Activated CD4-positive, alpha-beta T cell treated with anti-CD3 and anti-CD28 coated beads, Interleukin-2, amount 50 U/mL, for 48 hours (primary cell): Measurements from ENCODE around the gene TAP2.
A peak's percentile ranks its signal among the peaks of the same experiment; 100 is the strongest.
"Not testable (repeated sequence)": the region's sequence is repeated elsewhere in the genome, so short reads cannot be mapped to it uniquely, and the experiment has no call there.

ENCODE experiments used
- DNase-seq, 2 experiments: peaks; one replicate each; pipeline ENCODE4 v3.0.0-alpha.2; 2020

Gene TAP2

DNA sequence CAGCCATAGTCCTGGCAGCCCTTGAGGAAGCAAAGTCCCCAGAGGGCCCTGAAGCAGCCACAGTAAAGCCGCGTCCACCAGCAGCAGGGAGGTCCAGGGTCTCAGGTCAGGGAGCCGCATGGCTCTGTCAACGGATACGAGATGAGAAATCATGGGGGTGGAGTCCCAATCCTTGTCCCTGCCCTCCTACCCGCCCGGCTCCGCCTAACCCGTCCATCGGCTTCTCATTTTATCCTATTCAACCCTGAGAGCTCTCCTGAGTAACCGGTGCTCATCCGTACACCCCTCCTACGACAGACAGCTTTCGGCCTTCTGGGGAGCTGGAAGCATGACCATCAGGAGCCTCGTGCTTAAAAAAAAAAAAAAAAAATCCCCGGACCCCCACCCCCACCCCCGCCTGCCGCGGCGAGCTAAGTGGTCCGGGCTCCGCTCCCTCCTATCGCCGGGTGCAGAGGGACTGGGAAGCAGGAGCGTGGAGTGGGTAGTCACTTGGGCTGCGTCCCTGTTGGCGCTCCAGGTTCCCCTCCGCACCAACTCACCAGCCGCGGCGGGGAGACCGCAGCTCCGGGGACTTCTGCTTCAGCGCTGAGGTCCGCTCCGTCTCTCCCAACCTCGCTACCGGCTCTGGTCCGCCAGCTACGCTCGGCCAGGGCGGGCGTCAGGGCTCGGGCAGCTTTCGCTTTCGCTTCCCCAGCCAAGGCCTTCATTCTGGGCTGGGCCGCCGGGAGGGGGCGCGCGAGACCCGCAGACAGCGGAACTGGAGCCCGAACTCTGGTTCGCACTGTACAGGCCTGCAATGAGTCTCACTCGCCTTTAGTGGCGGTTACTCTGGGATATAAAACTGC is at the start of gene TAP2:
TAP2 (minus strand) TSS at position 626 of the 845 bp plus-strand sequence; CDS start at position 120, 506 bp downstream.
- DNase-seq: peak; percentile 98

DNA sequence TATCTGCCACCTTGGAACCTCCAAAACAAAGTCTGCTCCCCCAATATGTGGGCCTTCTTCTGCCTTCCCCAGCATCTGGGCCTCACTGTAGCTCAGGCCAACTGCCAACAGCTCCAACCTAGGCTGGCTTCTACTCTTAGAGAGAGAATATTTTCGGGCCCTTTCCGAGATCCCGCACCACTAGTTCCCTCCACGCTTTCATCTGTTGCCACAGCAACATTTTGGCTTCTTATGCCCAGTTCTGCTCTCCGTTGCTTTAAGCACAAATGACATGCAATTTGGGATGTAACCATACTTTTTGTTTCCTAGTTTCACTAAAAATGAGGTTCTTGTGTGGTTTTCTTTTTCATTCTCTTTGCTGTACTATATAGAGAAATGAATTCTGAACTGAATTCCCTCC is 49.1 kb upstream of the TAP2 start:
- DNase-seq: no peak

DNA sequence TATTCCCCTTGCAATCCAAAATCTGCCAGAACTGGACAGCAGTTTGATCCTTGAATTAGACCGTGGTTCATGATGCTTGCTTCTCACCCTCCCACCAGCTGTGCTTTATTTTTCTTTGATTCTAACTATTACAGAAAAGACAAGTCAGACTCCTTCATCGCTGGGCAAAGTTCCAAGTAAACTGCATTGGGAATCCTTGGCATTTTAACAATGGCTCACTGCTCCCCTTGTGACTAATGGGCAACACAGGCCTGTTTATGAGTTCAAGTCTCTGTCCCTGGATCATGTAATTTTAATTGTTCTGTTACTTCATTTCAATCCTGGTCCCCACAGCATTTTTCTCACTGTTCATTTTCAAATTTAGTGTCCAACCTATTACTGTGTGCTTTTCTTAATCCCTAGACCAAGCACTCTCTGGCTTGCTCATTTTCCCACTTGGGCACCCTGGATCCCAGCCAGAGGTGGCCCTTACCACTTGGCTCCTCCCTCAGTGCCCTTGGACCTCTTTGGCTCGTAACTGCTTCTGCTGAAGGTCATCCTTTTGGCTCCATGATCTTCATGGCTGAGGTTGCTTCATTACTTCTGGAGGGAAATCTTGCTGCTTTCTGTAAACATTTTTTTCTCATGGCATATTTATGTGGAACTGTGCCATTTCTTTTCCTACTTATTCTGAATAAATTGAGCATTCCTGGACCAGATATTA is 48.3 kb upstream of the TAP2 start:
- DNase-seq: no peak

DNA sequence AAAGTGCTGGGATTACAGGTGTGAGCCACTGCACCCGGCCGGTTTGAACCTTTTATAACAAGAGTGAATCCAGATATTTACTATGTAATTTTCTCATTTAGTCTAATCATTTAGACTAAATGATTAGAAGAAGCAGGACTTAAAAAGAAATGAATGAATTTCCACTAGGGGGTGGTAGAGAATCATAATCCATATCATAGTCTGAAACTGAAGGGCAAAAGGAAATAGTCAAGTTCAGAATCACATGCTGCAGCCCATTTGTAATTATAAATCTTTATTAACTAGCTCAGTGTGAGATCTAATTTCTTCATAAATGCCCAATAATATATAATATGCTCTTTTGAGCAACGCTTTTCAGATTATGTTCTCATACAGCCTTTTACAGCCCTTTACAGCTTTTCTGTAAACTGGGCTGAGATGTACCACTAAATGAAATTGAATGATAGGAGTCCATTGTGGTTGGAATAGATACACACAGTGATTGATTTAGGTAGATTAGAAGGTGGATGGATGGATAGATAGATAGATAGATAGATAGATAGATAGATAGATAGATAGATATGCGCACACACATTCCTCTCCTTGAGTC is 47.3 kb upstream of the TAP2 start:
- DNase-seq: no peak

DNA sequence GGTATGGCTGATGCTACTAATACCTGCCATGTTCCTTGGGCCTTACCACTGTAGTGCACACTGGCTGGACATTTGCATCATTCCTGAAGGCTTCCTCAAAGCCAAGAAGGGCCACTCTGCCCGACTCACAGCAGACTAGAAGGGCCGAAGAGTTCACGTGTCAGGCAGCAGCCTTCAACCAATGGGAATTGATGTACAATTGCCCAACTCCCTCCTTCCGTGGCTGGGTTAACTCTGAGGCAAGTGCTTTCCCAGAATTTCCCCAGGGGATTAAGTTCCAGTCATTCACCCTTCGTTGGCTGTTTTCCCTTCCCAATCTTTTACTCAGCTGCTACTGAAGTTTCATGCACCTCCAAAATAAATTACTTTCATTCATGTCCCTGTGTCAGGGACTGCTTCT is 45.2 kb upstream of the TAP2 start:
- no peak for DNase-seq

DNA sequence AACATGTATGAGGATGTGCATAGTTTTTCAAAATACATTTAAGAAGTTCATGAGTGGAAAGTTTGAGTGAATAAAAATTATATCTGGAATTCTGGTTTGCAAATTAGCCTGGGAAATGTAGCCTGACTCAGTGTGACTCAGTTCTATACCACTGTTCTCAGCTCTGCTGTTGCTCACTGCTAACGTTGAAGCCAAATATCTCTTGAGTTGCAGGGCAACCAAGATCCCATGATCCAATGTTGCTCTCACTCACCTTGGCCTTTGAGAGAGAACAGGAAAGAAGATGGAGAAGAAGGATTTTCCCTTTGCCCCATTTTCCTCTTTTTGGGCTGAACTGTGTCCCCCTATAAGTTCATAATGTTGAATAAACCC is 44.3 kb upstream of the TAP2 start:
- no peak for DNase-seq

DNA sequence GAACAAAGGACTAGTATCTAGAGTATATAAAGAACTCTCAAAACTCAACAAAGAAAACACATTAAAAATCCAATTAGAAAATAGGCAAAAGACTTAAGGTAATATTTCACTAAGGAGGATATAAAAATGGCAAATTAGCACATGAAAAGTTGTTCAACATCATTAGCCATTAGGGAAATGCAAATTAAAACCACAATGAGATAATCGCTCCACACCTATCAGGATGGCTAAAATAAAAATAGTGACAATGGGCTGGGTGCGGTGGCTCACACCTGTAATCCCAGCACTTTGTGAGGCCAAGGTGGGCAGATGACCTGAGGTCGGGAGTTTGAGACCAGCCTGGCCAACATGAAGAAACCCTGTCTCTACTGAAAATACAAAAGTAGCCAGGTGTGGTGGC is 42.4 kb upstream of the TAP2 start:
- not testable (repeated sequence) for DNase-seq

DNA sequence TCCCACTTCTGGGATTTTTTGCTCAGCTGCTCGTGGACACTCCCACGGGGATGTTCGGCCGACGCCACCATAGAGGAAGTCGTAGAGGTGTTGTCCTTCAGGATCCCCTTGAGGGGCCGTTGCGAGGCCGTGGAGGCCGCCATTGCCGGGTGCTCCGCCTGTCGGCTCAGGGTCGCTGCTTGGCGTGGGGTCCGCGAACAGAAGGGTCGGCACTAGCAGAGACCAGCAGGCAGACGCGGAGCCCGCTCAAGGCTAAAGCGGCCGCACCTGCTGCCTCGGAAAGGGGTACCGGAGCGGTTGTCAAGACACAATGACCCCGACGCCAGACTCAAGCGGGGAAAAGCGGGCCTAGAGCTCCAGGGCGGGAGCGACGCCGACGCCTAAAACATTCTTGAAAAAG is 41.2 kb upstream of the TAP2 start:
- no peak for DNase-seq

DNA sequence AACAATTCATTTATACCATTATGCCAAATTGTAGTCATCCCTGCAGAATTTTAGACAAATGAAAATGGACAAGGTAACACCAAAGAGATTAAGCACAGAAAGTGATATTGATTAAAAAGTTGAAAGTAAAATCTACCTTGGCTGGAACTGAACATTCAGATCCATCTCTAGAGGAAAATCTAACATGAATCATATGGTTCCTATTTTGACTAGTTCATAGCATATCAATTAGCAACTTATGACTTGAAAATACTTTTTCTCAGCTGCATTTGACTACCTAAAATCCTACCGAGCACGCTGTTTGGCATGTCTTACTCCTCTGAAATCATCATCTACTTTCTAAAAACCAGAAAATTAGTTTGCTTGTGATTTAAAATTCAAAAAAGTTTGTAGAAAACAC is 38.1 kb upstream of the TAP2 start:
- no peak for DNase-seq

DNA sequence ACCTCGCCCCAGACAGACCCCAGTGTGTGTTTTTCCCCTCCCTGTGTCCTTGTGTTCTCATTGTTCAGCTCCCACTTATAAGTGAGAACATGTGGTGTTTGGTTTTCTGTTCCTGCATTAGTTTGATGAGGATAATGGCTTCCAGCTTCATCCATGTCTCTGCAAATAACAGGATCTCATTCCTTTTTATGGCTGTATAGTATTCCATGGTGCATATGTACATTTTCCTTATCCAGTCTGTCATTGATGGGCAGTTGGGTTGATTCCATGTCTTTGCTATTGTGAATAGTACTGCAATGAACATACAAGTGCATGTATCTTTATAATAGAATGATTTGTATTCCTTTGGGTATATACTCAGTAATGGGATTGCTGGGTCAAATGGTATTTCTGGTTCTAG is 35.4 kb upstream of the TAP2 start:
- DNase-seq: not testable (repeated sequence)

DNA sequence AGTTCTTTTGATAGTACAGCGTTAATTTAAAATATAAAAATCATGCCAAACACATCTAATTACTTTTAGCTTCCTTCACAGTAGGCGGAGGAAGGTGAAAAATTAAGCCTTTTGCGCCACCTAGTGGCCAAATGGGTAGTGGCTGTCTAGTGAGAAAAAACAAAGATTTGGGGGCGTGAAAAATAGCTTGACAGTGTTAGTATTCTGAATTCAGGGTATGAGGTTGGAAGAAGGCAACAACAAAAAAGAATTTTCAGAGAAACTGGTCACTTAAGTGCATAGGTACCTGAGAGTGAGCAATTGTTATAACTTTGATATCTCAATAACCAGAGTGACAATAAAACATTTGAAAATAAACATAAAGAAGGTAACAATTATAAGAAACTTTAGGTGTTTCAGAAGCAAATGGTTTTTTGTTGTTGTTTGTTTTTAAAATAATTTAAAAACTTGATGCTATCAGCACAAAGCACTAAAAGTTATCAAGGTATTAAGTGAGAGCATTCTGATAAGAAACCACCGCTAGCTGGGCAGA is 29.8 kb upstream of the TAP2 start:
- peak; percentile 90 to 92 for DNase-seq

DNA sequence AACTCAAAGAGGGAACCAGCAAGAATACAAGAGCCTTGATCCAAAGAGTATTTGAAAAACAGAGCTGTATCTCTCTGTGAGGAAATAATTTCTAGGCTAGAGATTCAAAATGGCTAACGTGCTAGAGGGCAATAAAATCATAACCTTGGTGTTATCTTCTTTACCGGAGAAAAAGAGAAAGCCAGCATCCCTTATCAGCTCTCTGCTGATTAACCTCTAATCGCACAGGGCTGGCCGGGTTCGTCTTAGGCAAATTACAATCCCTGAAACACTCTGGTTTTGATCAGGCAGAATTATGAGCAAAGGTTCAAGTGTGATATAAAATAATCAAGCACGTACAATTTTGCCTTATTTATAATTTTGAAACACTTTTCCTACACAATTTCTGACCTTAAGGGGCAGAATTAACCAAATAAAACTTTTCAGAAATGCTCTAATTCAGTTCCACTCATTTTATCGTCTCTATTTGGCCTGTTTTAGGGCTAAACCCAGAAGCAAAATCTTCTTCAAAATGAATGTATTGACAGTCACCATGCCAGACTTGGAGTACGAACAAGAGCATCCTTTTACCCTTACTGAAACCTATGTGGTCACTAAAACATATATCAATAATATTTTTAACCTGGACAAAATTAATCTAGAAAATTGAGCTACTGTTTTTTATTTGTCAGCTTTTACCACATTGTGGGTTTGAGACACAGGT is 29.2 kb upstream of the TAP2 start:
- no peak for DNase-seq

DNA sequence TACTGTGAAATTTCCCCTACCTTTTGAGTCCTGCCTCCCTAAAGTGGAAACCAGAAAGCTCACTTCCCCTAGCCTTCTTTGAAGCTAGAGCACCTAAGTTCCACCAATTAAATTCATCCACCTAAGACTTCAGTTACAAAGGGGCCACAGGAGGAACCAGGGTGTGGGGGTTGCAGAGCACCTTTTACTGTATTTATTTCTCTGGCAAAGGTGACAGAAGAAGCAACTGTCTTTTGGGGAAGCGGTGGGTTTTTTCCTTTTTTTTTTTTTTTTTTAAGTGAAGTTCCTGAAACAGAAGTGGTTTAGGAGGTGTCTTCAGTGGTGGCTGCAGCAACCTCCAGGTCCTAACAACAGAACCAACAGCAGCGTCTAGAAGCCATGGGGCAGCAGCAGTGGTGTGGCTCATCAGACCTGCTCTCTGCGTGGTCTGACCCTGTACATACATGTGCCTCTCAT is 28.5 kb upstream of the TAP2 start:
- no peak for DNase-seq

DNA sequence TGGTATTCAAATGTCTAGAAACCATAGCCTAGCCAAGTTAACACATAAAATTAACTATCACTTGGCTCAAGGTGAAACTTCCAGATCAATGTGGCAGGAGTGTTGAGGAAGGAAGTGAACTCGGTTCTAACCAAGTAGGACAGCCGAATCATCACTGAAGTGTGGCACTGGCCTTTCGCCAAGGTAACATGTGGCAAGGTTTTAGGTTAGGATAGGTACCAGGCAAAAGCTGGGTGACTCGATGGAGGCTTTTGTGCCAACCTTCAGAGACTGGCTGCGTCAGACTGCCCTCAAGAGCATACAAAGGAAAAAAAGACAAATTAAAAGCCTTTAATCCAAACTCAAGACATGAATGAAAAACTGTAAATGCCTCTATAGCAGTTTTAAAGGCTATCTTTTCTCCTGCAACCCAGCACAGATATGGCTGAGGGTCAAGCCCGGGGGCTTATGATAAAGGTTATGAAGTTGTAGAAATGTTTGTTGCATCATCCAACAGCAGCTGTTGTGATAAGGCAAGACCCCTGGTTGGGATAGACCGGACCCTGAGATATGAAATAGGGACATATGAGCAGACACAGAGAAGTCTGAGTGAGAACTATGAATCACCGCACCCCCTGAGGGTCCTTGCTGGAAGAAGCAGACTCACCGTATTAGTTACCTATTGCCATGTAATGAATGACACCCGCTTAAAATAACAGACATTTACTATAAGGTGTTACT is 27.3 kb upstream of the TAP2 start:
- DNase-seq: no peak

DNA sequence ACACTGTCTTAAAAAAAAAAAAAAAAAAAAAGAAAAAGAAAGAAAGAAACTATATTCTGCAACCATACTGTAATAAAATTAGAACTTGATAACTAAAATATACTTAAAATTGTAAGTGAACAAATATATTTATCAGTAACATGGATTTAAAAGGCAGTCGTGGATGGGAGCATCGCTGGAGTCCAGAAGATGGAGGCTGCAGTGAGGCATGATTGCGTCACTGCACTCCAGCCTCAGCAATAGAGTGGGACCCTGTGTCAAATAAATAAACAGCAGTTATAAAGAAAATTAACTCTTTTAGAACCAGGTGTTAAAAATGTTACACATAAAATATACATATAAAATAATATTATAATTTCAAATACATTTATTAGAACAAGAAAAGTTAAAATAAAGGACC is 24.2 kb upstream of the TAP2 start:
- DNase-seq: no peak

DNA sequence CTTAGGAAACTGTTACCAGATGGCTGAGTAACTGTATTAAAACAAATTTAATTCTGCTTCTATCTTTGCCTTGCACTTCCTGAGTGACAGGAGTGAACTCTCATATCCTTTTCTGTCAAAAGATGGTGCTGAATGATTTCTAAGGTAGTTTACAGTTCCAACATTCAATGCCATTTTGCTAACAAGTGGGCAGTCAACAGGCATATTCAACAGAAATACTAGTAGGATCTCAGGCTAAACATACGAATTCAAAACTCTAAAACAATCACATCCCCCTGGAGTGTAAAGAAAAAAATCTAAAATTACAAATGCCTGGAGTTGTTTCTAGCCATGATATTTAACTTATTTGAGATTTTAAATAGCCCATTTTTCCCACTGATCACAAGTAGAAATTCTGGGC is 22.1 kb upstream of the TAP2 start:
- DNase-seq: no peak

DNA sequence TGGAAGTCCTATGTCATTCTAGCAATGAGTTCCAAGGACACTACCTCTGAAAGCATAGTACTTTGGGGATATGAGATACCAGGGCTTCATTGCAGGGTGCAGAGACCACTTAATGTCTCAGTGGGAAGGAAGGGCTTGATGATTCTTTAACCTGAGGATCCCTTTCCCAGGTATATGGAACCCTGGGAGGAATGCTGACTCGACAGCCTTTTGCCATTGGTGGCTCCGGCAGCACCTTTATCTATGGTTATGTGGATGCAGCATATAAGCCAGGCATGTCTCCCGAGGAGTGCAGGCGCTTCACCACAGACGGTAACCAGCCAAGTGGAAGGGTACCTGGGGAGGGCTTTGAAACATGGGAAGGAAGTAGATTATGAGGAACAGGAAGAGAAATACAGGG is 19.7 kb upstream of the TAP2 start:
- DNase-seq: no peak

DNA sequence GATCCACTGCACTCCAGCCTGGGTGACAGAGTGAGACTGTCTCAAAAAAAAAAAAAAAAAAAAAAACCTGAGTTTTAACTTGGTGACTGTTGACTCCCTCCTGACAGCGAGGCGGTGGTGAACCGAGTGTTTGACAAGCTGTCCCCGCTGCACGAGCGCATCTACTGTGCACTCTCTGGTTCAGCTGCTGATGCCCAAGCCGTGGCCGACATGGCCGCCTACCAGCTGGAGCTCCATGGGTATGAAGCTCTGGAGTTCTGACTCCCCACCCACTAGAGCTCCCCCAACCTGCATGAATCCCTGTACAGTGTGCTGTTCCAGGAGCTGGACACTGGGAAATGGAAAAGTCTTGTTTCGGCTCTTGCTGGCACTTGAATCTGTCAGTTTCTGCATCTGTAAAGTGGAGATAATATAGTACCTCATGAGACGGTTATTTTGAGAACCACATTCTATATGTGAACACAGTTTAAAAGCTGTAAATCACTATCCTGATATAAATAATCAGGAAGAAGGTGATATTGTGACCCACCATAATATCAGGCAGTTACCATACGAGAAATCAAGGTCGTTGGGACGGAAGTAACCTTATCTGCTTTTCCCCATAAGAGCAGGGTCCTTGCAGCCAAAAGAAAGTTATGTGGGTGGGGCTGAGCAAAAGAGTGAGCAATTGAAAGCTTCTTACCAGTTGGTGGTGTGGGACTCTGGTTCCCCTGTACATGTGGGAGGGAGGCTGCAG is 18.8 kb upstream of the TAP2 start:
- DNase-seq: no peak

DNA sequence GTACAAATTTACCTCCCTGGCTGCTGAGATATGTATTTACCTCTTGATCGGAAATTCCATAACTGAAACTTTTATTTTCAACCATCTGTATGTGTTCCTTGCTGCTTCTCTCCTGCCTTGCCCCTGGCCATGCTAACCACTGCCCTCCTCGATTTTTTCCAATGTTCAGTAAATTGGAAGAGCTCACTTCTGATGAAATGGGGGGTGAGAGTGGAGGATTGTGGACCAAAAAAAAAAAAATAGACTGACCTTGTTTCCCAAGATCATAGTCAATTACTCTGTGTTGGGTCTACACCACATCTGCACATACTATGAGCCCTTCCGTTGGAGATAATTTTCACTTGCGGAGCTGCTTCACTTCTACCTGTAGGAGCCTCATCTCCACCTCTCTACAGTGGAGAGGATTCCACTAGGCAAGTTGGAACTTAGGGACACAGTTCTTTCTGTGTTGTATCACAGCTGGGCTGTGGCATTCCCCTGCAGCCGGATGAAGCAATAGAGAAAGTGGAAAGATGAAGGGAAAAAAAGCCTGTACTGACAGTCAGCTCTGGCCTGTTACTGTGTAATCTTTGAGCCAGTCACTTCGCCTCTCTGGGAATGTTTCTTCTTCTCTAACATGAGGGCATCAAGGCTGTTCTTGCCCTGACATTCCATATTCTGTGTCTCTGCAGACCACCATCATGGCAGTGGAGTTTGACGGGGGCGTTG is 17.1 kb upstream of the TAP2 start:
- DNase-seq: no peak

DNA sequence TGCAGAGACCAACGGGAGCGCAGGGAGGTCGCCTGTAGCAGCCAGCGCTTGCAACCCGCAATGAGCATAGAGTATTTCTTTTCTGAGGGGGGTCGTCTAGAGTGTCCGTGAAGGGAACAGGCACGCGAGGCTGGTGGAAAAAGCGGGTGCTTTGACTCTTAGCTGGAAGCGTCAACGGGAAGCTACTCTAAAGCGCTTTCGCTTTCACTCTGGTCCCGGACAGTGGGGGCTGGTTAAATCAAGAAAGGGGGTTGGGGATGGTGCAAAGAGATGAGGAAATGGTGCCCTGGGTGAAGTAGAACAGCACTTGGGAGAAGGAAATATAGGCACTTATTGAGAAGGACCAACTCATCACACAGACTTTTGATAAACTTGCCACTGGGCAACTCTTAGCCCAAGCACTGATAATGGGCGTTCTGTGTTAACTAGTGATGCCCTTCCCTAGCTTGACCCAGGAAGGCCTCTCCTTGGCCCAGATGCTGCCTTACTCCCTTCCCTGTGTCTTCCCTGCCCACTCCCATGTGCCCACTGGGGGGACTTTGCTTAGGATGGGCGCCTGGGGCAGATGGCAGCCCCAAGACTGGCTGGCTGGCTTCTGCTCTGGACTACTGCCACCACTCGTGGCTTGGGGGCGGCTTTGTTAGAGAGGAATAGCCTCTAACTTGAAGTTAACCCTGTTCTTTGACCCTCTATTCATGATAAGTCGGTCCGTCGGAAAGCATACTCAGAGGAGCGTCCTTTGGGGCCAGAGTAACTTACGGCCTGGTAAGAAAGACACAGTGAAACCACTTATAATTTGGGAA is 16.0 kb upstream of the TAP2 start:
- DNase-seq: peak; percentile 59 to 68
